ENCODE results near the gene SPACA9.

DNA sequence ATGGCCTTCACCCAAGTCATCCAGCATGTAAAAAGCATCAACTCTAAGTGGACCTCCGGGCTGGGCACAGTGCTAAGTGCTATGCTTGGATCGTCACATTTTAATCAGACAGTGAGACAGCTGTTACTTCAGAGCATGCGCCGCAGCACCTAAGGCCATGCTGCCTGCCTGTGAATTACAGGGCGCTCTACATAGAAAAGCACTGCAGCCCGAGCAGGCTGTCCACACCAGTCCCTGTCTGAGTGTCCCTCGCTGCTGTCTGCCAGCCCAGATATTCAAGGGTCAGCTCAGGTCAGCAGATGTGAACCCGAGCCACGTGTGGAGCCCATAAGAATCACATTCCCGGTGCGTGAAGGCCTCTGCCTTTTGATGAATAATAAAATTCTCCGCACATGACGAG lies 37.7 kb upstream of the SPACA9 start:
- TF ChIP-seq POLR2A (IDR thresholded peaks at IDR 0.05; ENCODE audit: low read depth, low read length): no peak
- no peak for TF ChIP-seq TAF1 (IDR thresholded peaks at IDR 0.05; ENCODE audit: borderline replicate concordance, low read depth, low read length)
- no peak for TF ChIP-seq POLR2AphosphoS5 (IDR thresholded peaks at IDR 0.05; ENCODE audit: low read depth, low read length)
